HG03196 (cell line): ENCODE results near the gene RBBP5.

Experiments used
- ATAC-seq: cut with Tn5 transposase; IDR thresholded peaks from one replicate; pipeline ENCODE4 v1.9.1; 2021; ENCODE audit not compliant: unreplicated experiment

RBBP5 gene

DNA sequence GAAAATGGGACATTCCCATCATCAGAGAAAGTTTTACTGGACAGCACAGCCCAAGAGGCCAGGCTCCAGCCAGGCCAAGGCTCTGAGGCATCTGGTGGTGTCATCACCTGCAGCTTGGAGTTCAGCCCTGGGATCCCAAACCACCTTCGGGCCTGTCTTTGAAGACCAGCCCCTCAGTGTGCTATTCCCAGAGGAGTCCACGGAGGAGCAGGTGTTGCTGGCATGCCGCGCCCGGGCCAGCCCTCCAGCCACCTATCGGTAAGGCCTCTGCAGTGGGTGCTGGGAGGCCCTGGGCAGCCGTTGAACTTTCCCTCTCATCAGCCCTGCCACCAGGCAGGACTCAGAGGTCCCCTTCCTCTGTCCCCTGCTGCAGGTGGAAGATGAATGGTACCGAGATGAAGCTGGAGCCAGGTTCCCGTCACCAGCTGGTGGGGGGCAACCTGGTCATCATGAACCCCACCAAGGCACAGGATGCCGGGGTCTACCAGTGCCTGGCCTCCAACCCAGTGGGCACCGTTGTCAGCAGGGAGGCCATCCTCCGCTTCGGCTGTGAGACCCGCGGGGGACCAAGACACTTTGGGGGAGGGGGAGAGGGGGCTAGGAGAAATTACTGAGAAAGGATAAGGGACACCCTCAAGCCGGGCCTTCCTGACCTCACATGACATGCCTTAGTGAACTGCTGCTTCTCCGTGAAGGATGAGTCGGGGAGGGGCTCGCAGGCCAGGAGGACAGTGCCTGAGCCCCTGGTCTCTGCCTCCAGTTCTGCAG lies 63.8 kb downstream of the RBBP5 start:
- ATAC-seq: no peak

- no peak for ATAC-seq
These were observed 64.7 kb downstream of the RBBP5 start for GRCh38 chr1:205056956-205057568.

GRCh38 chr1:205056188-205056611 lies 65.6 kb downstream of the RBBP5 start:
- ATAC-seq: no peak

DNA sequence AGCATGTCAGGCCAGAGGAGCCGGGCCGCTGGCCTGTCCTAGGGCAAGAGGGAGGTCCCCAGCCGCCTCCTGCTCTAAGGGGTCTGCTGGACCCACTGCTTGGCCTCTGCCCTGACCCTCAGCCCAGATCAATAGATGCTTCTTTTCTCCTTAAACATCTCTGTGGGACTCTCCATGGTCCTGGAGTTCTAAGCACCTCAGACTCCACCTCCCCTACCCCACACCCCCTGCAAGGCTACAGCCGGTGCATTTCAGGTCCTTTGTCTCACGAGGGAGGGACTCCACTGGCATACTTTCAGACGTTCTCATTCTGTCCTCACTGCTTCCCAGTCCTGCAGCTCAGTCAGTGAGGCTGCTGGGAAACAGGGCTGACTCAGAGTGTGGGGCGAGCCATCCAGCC lies 67.8 kb downstream of the RBBP5 start:
- no peak for ATAC-seq

GRCh38 chr1:205053296-205053695 lies 68.5 kb downstream of the RBBP5 start:
- ATAC-seq: no peak

- no peak for ATAC-seq
These were observed 69.1 kb downstream of the RBBP5 start for GRCh38 chr1:205052690-205053089.

DNA sequence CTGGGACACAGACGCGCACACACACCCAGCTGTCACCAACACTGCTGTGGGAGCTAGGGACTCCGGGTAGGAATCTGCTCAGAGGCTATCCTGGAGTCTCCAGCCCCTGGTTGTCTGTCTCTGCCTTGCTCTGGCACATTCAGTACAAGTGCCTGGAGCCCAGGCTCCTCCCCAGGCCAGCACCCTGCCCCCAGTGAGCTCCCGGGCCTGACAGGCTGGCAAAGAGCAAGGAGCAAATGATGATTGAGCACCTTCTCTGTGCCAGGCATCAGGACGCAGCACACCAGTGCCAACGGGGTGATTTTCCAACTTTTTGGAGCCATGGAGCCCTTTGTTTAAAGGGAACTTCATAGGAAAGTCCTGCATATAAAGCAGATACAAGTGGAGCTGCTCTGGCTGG lies 72.3 kb downstream of the RBBP5 start:
- no peak for ATAC-seq

- no peak for ATAC-seq
These were observed 73.4 kb downstream of the RBBP5 start for GRCh38 chr1:205048382-205048781.

DNA sequence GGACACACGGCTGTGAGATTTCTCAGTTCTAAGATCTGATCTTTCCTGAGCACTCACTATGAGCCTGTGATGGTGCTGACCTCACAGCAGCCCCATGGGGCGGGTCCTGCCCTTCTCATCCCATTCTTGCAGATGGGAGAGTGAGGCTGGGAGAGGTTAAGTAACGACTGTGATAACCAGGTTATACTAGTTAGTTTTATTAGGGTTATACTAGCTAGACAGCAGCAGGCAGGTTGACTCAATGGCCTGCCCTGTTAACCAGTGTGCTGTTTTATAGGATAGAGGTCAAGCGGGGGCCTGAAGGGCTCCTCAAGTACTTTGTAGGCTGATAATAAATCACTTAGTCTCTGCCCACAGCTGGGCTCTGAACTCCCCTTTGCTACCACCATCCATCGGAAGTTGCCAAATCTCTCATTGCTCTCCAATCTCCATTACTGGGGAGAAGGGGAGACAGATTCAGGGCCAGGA lies 74.0 kb downstream of the RBBP5 start:
- ATAC-seq: no peak

DNA sequence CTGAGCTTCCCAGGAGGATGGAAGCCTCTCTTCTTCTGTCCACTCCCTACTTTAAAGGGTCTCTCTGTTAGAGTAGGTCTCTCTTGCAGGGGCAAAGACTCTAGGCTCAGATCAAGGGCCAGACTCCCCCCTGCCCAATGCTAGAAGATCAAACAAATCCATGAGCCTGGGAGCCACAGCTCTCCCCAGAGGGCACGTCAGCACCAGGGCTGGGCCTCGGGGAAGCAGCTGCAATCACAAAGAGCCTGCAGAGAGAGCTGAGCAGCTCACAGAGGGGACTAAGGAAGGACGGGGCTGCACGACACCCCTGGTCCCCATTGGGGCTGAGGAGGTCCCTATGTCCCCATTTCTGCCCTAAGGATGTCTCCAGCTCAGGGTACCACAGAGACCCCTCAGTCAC lies 74.9 kb downstream of the RBBP5 start:
- no peak for ATAC-seq

DNA sequence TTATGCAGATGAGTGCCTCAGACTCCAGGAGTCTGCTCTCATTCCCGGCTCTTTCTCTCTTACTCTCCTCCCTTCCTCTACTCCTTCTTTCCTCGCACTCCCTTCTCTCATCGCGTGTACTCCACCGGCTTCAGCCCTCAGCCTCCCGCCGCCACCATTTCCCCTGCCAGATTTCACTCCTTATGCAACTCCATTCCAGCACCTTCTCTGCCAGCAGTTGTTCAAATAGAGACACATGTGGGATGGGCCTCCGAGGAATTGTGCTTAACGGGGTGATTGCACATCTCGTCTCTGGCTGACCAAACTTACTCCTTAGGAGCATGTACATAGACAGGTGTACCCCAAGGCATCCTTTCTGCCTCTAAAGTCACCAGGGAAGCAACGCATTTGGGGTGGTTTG lies 76.6 kb downstream of the RBBP5 start:
- no peak for ATAC-seq

GRCh38 chr1:205044741-205045140 lies 77.0 kb downstream of the RBBP5 start:
- no peak for ATAC-seq

- no peak for ATAC-seq
These were observed 77.9 kb downstream of the RBBP5 start for GRCh38 chr1:205043866-205044265.

DNA sequence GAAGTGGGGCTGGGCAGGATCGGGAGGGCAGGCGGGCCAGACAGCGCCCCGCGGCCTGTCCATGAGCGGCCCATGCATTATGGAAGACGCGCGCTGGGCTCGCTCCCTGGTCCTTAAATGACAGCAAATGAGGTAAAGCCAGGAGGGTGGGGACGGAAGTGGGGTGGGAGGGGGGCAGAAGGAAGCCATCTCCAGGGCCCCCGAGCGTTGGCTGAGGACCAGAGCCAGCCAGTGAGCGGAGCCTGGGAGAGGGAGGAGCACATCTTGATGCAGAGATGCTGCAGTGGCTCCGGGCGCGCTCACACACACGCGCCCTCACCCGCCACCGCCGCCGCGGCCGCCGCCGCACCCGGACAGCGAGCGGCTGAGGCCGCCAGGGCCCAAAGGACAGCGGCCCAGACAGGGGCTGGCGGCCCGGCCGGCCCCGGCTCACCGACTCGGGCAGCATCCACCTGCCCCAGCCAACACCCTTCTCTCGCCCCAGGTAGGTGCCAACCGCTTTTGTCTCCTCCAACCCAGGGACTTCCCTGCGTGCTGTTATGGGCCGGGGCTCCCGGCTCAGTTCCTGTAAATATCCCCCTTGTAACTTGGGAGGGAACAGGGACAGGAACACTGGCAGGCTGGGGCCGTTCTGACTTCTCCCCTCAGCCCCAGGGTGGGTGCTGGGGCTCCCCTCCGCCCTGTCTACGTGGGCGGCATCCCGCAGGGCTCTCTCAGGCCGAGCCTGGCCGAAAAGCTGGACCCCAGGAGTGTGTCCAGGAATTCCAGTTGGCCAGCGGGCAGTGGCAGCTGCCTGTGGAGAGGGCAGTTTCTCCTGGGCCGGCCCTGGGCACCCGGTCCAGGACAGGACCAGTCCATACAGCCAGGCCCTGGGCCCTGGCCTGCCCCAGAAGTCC lies 78.6 kb downstream of the RBBP5 start, which contains the start of gene CNTN2:
TSS of gene CNTN2 (plus strand) at position 302 of the 896 bp plus-strand sequence. CDS start 9,974 bp downstream, outside the sequence.
- ATAC-seq: no peak

DNA sequence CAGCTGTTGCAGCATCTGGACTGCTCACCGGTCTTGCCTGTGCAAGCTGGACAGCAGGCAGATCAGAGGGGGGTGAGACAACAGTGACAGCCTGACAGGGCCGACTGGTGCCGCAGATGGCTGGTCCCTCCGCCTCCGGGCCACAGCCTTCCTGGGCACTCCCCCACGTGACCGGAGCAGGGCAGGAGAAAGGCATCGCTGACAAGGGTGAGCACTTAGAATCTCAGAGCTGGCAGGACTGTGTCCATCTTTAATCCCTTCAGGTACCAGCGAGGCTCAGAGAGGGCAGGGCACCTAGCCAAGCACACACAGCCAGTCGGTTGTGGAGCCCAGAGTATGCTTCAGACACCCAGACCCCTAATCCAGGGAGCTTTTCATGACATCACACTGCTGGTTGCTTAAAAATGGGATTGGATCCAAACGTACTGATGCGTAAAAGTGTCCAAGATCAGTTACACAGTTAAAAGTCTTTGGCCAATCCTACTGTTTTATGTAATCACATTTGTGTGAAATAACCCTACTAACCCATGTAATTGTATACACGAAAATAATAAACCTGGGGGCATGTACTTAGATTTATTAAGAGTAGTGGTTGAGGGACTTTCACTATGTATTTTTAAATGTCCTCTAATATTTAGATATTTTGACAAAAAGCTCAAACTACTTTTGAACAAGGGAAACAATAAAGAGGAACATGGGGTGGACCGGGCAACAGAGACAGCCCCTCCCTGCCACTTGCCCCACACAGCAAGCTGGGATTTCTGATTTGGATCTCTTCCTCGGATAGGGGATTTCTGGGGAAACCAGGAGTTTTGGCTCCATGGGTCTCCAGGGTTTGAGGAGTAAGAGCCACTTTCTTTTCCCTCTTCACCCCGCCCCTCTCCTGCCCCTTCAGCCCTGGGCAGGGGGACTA lies 79.5 kb downstream of the RBBP5 start:
- no peak for ATAC-seq

DNA sequence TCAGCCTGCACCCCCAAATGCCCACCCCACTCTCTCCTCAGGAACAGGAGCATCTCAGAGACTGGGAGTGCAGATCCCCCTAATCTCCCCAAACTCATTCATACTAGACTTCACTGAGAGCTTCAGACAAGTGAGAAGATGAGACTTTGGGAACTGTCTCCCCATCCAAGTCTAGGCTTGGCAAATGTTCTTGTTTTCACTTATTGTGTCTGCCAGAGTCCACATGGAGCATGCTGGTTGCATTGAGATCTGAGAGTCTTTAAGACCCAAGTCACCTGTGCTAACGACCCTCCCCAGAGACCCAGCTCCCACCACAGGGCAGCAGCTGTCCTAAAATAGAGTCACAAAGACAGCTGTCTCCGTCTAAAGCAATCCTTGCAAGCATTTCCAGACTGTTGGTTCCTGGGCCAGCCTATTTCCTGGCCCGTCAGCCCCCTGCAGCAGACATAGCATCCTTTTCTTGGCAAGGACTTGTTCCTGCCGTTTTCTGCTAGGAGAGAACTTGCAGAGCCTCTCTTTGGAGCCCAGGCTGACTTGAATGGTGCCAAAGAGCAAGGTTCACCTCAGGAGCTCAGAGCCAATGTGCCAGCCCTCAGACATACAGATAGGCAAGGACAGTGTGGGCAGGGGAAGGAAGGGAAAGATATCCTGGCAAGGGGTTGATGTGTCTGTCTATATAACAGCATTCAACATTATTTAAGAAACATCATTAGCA lies 80.6 kb downstream of the RBBP5 start:
- ATAC-seq: no peak

DNA sequence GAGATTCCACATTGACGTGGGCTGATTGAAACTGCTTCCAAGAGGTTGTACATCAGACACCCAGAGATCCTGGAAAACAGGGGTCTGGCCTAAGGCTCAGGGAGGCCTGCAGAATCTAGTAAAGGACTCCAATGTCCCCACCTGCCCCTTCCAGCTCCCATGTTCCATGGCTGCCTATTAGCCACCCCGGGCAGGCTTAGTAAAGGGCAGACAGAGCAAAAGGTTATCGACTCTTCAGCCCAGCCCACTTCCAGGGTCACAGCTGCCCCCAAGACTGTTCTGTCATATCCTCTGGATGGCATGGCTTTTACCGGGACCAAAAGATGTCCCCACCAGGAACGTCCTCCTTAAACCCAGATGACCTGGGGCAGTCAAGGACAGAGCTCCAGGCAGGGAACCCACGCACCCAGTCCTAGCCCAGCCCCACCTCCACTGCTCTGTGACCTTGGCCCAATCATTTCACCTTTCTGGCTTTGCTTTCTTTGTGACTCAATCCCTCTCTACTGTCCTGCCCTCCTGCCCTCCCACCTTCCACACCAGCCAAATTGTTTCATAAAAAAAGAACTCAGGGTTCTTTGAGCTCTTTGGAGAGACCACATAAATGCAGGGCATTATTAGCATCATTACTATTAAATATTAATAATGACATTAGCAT lies 83.5 kb downstream of the RBBP5 start:
- no peak for ATAC-seq

DNA sequence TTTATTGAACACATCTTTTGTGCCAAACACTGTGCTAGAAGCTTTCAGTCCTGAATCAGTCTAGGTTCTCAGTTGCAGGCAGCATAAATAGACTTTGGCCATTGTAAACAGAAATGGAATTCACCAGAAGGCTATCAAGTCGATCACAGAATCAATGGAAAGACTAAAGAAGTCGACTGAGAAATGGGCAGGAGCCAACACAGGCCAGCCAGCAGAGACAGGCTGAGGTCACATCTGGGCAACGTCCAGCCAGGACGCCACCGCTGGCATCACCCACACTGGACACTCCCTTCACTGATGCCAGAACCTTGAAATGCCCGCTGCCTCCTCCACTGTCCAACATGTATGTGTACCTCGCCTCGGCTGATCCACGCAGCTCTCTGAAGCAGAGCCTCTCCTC lies 84.2 kb downstream of the RBBP5 start:
- ATAC-seq: no peak
